ENCODE data around the gene MCM3AP.

The MCM3AP gene

GRCh38 chr21:46187814-46188213 is 97.6 kb downstream of the MCM3AP start:
- no peak for DNase-seq (ENCODE audit: low spot score)

- DNase-seq (ENCODE audit: low spot score), result no peak
Measured at GRCh38 chr21:46187261-46187660, 98.2 kb downstream of the MCM3AP start.

GRCh38 chr21:46185716-46186115 is 99.7 kb downstream of the MCM3AP start:
- DNase-seq (ENCODE audit: low spot score), result no peak
